NCI-H748 (cell line): Measurements from ENCODE around the gene GSS.

ENCODE experiments used
- DNase-seq: peaks from one replicate; lab custom pipeline; 2025; ENCODE audit not compliant: unreplicated experiment; lab: John Stamatoyannopoulos, UW

Gene GSS

GRCh38 chr20:34955231-34956040 is at the start of gene GSS, which contains the start of gene MYH7B:
TSS of gene GSS (minus strand) at chr20:34955806. CDS start at chr20:34951852, 3,954 bp downstream.
TSS of gene MYH7B (plus strand) at chr20:34955868. CDS start at chr20:34978006, 22,138 bp downstream.
- peak; percentile 97 for DNase-seq

GRCh38 chr20:35004749-35005462 is 49.3 kb upstream of the GSS start:
- no peak for DNase-seq

GRCh38 chr20:35004051-35004725 is 48.6 kb upstream of the GSS start:
- DNase-seq: no peak

GRCh38 chr20:35003211-35004031 is 47.8 kb upstream of the GSS start:
- DNase-seq: no peak

- no peak for DNase-seq
These were observed 47.0 kb upstream of the GSS start for GRCh38 chr20:35002426-35003210.

GRCh38 chr20:35001596-35002362 is 46.2 kb upstream of the GSS start:
- DNase-seq: no peak

- no peak for DNase-seq
These were observed 45.5 kb upstream of the GSS start for GRCh38 chr20:35000922-35001595.

GRCh38 chr20:35000311-35000921 is 44.8 kb upstream of the GSS start:
- DNase-seq: no peak

GRCh38 chr20:34999782-35000181 is 44.2 kb upstream of the GSS start:
- DNase-seq: no peak

GRCh38 chr20:34999021-34999451 is 43.4 kb upstream of the GSS start:
- DNase-seq: no peak

- no peak for DNase-seq
These were observed 42.8 kb upstream of the GSS start for GRCh38 chr20:34998331-34998950.

- no peak for DNase-seq
These were observed 42.2 kb upstream of the GSS start for GRCh38 chr20:34997774-34998173.

GRCh38 chr20:34997131-34997561 is 41.5 kb upstream of the GSS start:
- DNase-seq: no peak

- DNase-seq: no peak
These were observed 40.8 kb upstream of the GSS start for GRCh38 chr20:34996243-34997028.

- no peak for DNase-seq
These were observed 40.1 kb upstream of the GSS start for GRCh38 chr20:34995696-34996095.

GRCh38 chr20:34995192-34995591 is 39.6 kb upstream of the GSS start:
- no peak for DNase-seq
